K562 (cell line): Measurements from ENCODE around the gene PRKAG2. TPM values are rescaled to one million over a fixed set of nuclear protein-coding genes. Genes with fewer than 3 reads are reported as not detected.

Experiments used
- polyA plus RNA-seq, 8 experiments: library from polyadenylated mRNA; depleted of rRNA in 4 of 8; stranded (reverse) in 5 of 8; unstranded in 3 of 8; fragments of >200 nt; fragmentation: Nextera tagmentation in 2 of 8; fragmentation: Illumina TruSeq in 1 of 8; extraction: Ambion mirVana in 2 of 8; extraction: Trizol in 1 of 8; gene quantifications; 2 replicates each; pipeline versions ENCODE4 v1.2.1 to v1.2.3, GENCODE V29; 2011 to 2014; ENCODE audit warnings: inconsistent platforms in 1 of 8, missing spikeins in 1 of 8
- total RNA-seq, 7 experiments: library from RNA; depleted of rRNA in 6 of 7; stranded (reverse); fragments of >200 nt in 6 of 7; fragmentation: Illumina TruSeq in 2 of 7; extraction: Trizol in 2 of 7; gene quantifications; 2 replicates each; pipeline versions ENCODE4 v1.2.1 to v1.2.3, GENCODE V29; 2011 to 2021; ENCODE audit warnings: low replicate concordance in 1 of 7
- TF ChIP-seq, protein P1 (sequence below), 2 experiments: fragments of 450-650 bp; formaldehyde crosslinking in 1 of 2; IDR thresholded peaks; 2 replicates each; pipeline versions ENCODE4 v1.4.0 to v1.6.1; 2014 to 2020; ENCODE audit warnings: mild to moderate bottlenecking in 2 of 2, borderline replicate concordance in 1 of 2, low read depth in 1 of 2
- TF ChIP-seq, protein P2 (sequence below): sonication (generic); formaldehyde crosslinking; IDR thresholded peaks from 2 replicates; pipeline ENCODE4 v1.5.0; 2020; ENCODE audit warnings: missing genetic modification reagents

The PRKAG2 gene
- total and polyA plus RNA-seq, 9 of the 15 experiments (the other 6 are each of a cell fraction or from before 2014, with no cell fraction given): 0.99 to 5.6 (median 3.3) TPM

DNA sequence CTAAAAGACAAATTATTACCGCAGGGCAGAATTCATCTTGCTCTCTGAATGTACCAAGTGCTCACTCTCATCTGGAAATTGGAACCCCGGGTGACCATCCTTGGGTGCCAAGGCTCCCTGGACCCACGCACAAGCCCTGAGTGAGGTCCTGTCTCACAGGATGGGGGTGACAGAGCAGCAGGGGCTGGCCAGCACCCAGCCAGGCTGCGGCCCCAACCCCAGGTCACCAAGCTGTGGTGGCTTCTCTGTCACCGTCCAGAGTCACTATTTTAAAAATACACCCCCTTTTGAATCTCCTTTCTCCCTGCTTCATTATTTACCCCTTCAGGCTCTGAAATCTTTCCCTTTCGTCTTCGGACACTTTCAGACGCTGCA lies 148.6 kb downstream of the PRKAG2 start (continued):
- TF ChIP-seq, protein P1, sequence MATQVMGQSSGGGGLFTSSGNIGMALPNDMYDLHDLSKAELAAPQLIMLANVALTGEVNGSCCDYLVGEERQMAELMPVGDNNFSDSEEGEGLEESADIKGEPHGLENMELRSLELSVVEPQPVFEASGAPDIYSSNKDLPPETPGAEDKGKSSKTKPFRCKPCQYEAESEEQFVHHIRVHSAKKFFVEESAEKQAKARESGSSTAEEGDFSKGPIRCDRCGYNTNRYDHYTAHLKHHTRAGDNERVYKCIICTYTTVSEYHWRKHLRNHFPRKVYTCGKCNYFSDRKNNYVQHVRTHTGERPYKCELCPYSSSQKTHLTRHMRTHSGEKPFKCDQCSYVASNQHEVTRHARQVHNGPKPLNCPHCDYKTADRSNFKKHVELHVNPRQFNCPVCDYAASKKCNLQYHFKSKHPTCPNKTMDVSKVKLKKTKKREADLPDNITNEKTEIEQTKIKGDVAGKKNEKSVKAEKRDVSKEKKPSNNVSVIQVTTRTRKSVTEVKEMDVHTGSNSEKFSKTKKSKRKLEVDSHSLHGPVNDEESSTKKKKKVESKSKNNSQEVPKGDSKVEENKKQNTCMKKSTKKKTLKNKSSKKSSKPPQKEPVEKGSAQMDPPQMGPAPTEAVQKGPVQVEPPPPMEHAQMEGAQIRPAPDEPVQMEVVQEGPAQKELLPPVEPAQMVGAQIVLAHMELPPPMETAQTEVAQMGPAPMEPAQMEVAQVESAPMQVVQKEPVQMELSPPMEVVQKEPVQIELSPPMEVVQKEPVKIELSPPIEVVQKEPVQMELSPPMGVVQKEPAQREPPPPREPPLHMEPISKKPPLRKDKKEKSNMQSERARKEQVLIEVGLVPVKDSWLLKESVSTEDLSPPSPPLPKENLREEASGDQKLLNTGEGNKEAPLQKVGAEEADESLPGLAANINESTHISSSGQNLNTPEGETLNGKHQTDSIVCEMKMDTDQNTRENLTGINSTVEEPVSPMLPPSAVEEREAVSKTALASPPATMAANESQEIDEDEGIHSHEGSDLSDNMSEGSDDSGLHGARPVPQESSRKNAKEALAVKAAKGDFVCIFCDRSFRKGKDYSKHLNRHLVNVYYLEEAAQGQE (IDR thresholded peaks at IDR 0.05; ENCODE audit: borderline replicate concordance): no peak
- TF ChIP-seq, protein P1 (CRISPR knock-in tag; IDR thresholded peaks at IDR 0.05; ENCODE audit: low read depth): no peak
- TF ChIP-seq, protein P2, sequence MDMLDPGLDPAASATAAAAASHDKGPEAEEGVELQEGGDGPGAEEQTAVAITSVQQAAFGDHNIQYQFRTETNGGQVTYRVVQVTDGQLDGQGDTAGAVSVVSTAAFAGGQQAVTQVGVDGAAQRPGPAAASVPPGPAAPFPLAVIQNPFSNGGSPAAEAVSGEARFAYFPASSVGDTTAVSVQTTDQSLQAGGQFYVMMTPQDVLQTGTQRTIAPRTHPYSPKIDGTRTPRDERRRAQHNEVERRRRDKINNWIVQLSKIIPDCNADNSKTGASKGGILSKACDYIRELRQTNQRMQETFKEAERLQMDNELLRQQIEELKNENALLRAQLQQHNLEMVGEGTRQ (CRISPR knock-in tag): no peak
